Measurements from ENCODE around the gene LDLRAD1. TPM values are rescaled to one million over a fixed set of nuclear protein-coding genes. Genes with fewer than 3 reads are reported as not detected.
A peak's percentile ranks its signal among the peaks of the same experiment; 100 is the strongest.

The LDLRAD1 gene
- total RNA-seq, 4 donors from 2014 or later = not detected

DNA sequence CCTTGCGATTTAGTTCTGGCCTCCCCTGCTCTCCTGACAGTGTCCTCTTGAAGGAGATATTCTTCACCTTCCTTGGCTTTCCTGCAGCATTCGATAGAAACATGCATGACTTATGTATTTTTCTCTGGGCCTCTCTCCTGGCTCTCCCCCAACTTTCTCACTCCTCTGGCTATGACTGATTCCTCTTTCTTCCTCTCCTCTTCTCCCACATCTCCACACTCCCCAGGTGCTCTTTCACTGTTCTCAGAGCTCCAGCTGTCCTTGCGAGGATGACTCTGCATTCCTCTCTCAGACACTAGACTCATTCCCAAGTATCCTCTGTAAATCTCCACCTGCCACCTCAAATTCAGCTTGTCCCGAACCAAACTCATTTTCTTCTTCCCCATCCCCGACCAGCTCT, 53.9 kb downstream of the LDLRAD1 start:
- ATAC-seq (ENCODE audit: low FRiP score) = peak; percentile 58
- TF ChIP-seq, protein P1, sequence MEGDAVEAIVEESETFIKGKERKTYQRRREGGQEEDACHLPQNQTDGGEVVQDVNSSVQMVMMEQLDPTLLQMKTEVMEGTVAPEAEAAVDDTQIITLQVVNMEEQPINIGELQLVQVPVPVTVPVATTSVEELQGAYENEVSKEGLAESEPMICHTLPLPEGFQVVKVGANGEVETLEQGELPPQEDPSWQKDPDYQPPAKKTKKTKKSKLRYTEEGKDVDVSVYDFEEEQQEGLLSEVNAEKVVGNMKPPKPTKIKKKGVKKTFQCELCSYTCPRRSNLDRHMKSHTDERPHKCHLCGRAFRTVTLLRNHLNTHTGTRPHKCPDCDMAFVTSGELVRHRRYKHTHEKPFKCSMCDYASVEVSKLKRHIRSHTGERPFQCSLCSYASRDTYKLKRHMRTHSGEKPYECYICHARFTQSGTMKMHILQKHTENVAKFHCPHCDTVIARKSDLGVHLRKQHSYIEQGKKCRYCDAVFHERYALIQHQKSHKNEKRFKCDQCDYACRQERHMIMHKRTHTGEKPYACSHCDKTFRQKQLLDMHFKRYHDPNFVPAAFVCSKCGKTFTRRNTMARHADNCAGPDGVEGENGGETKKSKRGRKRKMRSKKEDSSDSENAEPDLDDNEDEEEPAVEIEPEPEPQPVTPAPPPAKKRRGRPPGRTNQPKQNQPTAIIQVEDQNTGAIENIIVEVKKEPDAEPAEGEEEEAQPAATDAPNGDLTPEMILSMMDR (IDR thresholded peaks at IDR 0.05) = no peak
- DNase-seq (ENCODE audit: low spot score) = no peak

DNA sequence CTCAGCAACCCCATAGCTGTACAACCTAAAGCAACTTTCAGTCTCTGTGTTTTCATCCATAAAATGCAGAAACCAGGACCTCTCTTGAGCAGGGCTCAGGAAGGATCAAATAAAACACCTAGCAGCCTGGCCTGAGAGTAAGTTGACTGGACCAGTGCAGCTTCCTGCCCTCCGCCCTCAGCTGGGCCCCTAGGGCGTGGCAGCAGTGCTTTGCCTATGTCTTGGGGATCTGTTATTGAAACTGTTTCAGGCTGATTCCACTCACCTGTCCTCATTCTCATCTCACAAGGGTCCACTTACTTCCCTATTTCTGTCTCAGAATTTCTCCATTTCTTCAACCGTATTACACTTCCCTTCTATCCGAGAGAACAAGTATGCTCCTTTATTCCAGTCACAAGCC, 54.5 kb downstream of the LDLRAD1 start:
- ATAC-seq (ENCODE audit: low FRiP score) = no peak
- TF ChIP-seq, protein P1 (IDR thresholded peaks at IDR 0.05) = no peak
- no peak for DNase-seq (ENCODE audit: low spot score)

DNA sequence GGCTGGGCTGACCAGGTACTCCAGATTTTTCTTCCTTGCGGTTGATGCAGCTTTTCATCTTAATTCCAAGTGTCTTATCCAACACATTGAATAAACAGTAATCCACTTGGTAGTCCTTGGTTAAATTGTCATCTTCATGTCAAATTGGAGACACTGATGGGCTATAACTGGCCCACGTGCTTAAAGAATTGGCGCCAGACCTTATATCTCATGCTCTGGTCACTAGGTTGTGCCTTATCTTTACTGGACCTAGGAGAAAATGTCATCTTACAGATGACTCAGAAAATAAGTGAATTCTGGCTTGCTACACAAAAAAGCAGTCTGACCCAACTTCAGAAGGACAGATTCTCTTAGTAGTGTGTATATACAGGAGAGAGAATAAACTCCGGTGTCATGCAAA, 55.6 kb downstream of the LDLRAD1 start:
- TF ChIP-seq, protein P1 (IDR thresholded peaks at IDR 0.05) = no peak
- DNase-seq (ENCODE audit: low spot score) = no peak
- no peak for ATAC-seq (ENCODE audit: low FRiP score)

DNA sequence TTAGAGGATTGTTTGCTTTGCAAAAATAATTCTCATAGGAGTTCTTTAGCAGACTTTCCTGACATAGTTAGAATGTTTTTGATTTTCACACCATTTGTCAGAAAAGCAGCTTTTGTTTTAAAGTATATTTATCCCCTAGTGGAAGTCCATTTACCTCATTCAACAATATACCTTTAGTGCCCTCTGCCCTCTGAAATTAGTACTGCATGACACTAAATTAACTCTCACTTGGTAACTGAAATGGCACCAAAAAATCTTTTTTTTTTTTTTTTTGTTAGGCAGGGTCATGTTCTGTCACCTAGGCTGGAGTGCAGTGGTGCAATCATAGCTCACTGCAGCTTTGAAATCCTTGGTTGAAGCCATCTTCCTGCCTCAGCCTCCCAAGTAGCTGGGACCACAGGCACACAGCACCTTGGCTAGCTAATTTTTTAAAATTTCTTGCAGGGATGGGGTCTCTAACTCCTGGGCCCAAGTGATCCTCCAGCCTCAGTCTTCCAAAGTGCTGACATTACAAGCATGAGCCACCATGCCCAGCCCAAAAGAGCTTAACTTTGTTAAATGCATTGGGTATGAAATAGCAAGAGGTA, 58.2 kb downstream of the LDLRAD1 start:
- TF ChIP-seq, protein P1 (IDR thresholded peaks at IDR 0.05) = no peak
- ATAC-seq (ENCODE audit: low FRiP score) (no peak), DNase-seq (ENCODE audit: low spot score) (no peak)

Other genes with a start within 250 kb of the LDLRAD1 start
- gene NDC1, start 179.9 kb downstream of the LDLRAD1 start, total RNA-seq = 10 to 100 TPM in 3 of 4 donors, 1 to 10 TPM in 1; 9.2 to 16.3 (median 11.8) TPM
- 10 to 100 TPM; 14.8 to 29.4 (median 21.0) TPM for gene YIPF1, start 128.4 kb downstream of the LDLRAD1 start, total RNA-seq
- gene DIO1, start 124.0 kb downstream of the LDLRAD1 start, total RNA-seq = not detected
- gene IFT25, start 72.5 kb downstream of the LDLRAD1 start, total RNA-seq = 10 to 100 TPM; 11.6 to 24.6 (median 15.5) TPM
- gene LRRC42, start 71.8 kb downstream of the LDLRAD1 start, total RNA-seq = 10 to 100 TPM; 12.6 to 22.8 (median 16.7) TPM
- 100 to 1,000 TPM; 231 to 408 (median 355) TPM for gene TMEM59, start 35.0 kb upstream of the LDLRAD1 start, total RNA-seq
- 1 to 10 TPM; 1.6 to 6.8 (median 3.7) TPM for gene TCEANC2, start 35.4 kb upstream of the LDLRAD1 start, total RNA-seq
- gene CDCP2, start 134.8 kb upstream of the LDLRAD1 start, total RNA-seq = under 1 TPM in 1 of 4 donors, not detected in 3; 0.19 TPM
- 1 to 10 TPM; 3.1 to 7.1 (median 4.1) TPM for gene CYB5RL, start 181.8 kb upstream of the LDLRAD1 start, total RNA-seq
- gene MRPL37, start 182.0 kb upstream of the LDLRAD1 start, total RNA-seq = 10 to 100 TPM; 53.2 to 84.9 (median 56.9) TPM

Data from omental fat pad (tissue), 4 donors.